HFFc6 (cell line): ENCODE results near the gene MRPL30. TPM values are rescaled to one million over a fixed set of nuclear protein-coding genes. Genes with fewer than 3 reads are reported as not detected.
A peak's percentile ranks its signal among the peaks of the same experiment; 100 is the strongest.

Experiments used
- DNase-seq: peaks from one replicate; pipeline ENCODE4 v3.0.0-alpha.2; 2018
- H3K27ac Mint-ChIP-seq: 2 replicates; pipeline ENCODE4 v1.8.0; 2020; ENCODE audit warnings: mild to moderate bottlenecking, mixed read lengths
- H3K27me3 Mint-ChIP-seq: 2 replicates; pipeline ENCODE4 v1.8.0; 2021; ENCODE audit warnings: mild to moderate bottlenecking, moderate library complexity, mixed read lengths; ENCODE audit not compliant: insufficient read depth
- H3K36me3 Mint-ChIP-seq: 2 replicates; pipeline ENCODE4 v1.8.0; 2021; ENCODE audit warnings: low read depth, mixed read lengths
- H3K4me1 Mint-ChIP-seq: 2 replicates; pipeline ENCODE4 v1.8.0; 2020; ENCODE audit warnings: low read depth, mixed read lengths
- H3K4me3 Mint-ChIP-seq: 2 replicates; pipeline ENCODE4 v1.8.0; 2020; ENCODE audit warnings: mild to moderate bottlenecking, moderate library complexity, mixed read lengths
- H3K9me3 Mint-ChIP-seq: 2 replicates; pipeline ENCODE4 v1.8.0; 2020; ENCODE audit warnings: mild to moderate bottlenecking, mixed read lengths
- CTCF ChIP-seq: fragments of 200-600 bp; sonication (generic); IDR thresholded peaks from 2 replicates; pipeline ENCODE4 v1.5.0; 2021; ENCODE audit warnings: antibody characterized with exemption, mild to moderate bottlenecking
- total RNA-seq, 6 experiments: library from RNA; stranded (reverse); fragmentation: NEBNext Ultra II Directional; extraction: Animal tissue kit (Norgen Biotek cat#: 25700); gene quantifications; 2 replicates in 1 of 6; 3 replicates in 5 of 6; pipeline ENCODE4 v1.2.3, GENCODE V29; 2021

Gene MRPL30
- total RNA-seq, 6 experiments from 2014 or later: 25.6 to 31.8 (median 29.6) TPM

GRCh38 chr2:99169534-99169933 lies 11.4 kb upstream of the MRPL30 start:
- no peak overlapping the region for H3K4me3 Mint-ChIP-seq
- no peaks in the 10 kb centered on the region for H3K36me3 Mint-ChIP-seq
- no peak for DNase-seq
- H3K9me3 Mint-ChIP-seq: no peaks in the 10 kb centered on the region
- no peaks in the 10 kb centered on the region for H3K27me3 Mint-ChIP-seq
- no peak for TF ChIP-seq CTCF
- H3K27ac Mint-ChIP-seq: no peak overlapping the region
- no peaks in the 10 kb centered on the region for H3K4me1 Mint-ChIP-seq

GRCh38 chr2:99171377-99172140 lies 9.4 kb upstream of the MRPL30 start:
- TF ChIP-seq CTCF: no peak
- no peak for DNase-seq
- H3K36me3 Mint-ChIP-seq: no peaks in the 10 kb centered on the region
- H3K27ac Mint-ChIP-seq: no peak overlapping the region
- H3K9me3 Mint-ChIP-seq: no peaks in the 10 kb centered on the region
- H3K4me1 Mint-ChIP-seq: no peaks in the 10 kb centered on the region
- no peaks in the 10 kb centered on the region for H3K27me3 Mint-ChIP-seq
- H3K4me3 Mint-ChIP-seq: no peak overlapping the region

GRCh38 chr2:99181624-99182000 lies 628 bp downstream of the MRPL30 start:
- Mint-ChIP-seq H3K4me3 (peak overlapping the region; percentile 98), H3K4me1 (peaks cover 39% of the 10 kb centered on the region), H3K27me3 (no peaks in the 10 kb centered on the region), H3K36me3 (peaks cover 4% of the 10 kb centered on the region), H3K27ac (peak overlapping the region; percentile 86), H3K9me3 (no peaks in the 10 kb centered on the region)
- DNase-seq: no peak
- TF ChIP-seq CTCF: no peak

GRCh38 chr2:99183025-99183424 lies 2.0 kb downstream of the MRPL30 start:
- Mint-ChIP-seq H3K4me1 (peaks cover 39% of the 10 kb centered on the region), H3K4me3 (peak overlapping the region; percentile 65), H3K9me3 (no peaks in the 10 kb centered on the region), H3K27me3 (no peaks in the 10 kb centered on the region), H3K36me3 (peaks cover 4% of the 10 kb centered on the region), H3K27ac (no peak overlapping the region)
- DNase-seq: no peak
- TF ChIP-seq CTCF: no peak

GRCh38 chr2:99184811-99185210 lies 3.8 kb downstream of the MRPL30 start:
- Mint-ChIP-seq H3K27me3 (no peaks in the 10 kb centered on the region), H3K27ac (no peak overlapping the region), H3K4me1 (peaks cover 28% of the 10 kb centered on the region), H3K36me3 (peaks cover 8% of the 10 kb centered on the region), H3K9me3 (no peaks in the 10 kb centered on the region), H3K4me3 (no peak overlapping the region)
- TF ChIP-seq CTCF: no peak
- DNase-seq: no peak
